Uterus (tissue), 2 donors: ENCODE results near the gene TMEM11.

ENCODE experiments used
- POLR2A ChIP-seq, 2 donors: fragments of 450-650 bp; IDR thresholded peaks; one replicate each; pipeline ENCODE4 v1.6.1; 2016; ENCODE audit warnings: antibody characterized with exemption in 2 of 2, mild to moderate bottlenecking in 1 of 2, moderate library complexity in 1 of 2
- TF ChIP-seq, protein P1 (sequence below), 4 experiments: fragments of 200-600 bp in 2 of 4; fragments of 450-650 bp in 2 of 4; sonication (generic) in 2 of 4; IDR thresholded peaks; one replicate each; pipeline ENCODE4 v1.5.1; 2016 to 2019; ENCODE audit warnings: antibody characterized with exemption in 4 of 4, mild to moderate bottlenecking in 2 of 4, moderate library complexity in 1 of 4

DNA sequence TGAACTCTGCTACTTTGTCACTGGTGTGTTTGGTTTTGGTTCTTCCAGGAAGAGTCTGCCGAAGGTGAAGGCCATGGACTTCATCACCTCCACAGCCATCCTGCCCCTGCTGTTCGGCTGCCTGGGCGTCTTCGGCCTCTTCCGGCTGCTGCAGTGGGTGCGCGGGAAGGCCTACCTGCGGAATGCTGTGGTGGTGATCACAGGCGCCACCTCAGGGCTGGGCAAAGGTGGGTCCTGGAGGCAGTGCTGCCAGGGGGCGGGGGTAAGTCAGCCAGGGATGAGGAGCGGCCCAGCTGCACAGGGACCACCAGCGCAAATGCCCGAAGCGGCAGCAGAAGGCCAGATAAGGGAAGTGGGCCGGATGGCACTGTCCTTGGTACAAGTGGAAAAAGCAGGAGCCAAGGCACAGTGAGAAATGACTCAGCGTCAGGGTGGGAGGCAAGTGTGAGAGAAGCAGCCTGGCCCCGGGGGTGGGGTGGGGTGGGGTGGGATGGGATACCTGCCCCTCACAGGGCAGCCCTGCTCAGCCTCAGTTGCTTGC, 41.9 kb downstream of the TMEM11 start:
- TF ChIP-seq, protein P1, sequence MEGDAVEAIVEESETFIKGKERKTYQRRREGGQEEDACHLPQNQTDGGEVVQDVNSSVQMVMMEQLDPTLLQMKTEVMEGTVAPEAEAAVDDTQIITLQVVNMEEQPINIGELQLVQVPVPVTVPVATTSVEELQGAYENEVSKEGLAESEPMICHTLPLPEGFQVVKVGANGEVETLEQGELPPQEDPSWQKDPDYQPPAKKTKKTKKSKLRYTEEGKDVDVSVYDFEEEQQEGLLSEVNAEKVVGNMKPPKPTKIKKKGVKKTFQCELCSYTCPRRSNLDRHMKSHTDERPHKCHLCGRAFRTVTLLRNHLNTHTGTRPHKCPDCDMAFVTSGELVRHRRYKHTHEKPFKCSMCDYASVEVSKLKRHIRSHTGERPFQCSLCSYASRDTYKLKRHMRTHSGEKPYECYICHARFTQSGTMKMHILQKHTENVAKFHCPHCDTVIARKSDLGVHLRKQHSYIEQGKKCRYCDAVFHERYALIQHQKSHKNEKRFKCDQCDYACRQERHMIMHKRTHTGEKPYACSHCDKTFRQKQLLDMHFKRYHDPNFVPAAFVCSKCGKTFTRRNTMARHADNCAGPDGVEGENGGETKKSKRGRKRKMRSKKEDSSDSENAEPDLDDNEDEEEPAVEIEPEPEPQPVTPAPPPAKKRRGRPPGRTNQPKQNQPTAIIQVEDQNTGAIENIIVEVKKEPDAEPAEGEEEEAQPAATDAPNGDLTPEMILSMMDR (IDR thresholded peaks at IDR 0.05), result no peak
- no peak for TF ChIP-seq POLR2A (IDR thresholded peaks at IDR 0.05)
